ENCODE results near the gene TOP2A. TPM values are rescaled to one million over a fixed set of nuclear protein-coding genes. Genes with fewer than 3 reads are reported as not detected.

Gene TOP2A
- total RNA-seq, 1 donor from 2014 or later: 41.9 TPM

DNA sequence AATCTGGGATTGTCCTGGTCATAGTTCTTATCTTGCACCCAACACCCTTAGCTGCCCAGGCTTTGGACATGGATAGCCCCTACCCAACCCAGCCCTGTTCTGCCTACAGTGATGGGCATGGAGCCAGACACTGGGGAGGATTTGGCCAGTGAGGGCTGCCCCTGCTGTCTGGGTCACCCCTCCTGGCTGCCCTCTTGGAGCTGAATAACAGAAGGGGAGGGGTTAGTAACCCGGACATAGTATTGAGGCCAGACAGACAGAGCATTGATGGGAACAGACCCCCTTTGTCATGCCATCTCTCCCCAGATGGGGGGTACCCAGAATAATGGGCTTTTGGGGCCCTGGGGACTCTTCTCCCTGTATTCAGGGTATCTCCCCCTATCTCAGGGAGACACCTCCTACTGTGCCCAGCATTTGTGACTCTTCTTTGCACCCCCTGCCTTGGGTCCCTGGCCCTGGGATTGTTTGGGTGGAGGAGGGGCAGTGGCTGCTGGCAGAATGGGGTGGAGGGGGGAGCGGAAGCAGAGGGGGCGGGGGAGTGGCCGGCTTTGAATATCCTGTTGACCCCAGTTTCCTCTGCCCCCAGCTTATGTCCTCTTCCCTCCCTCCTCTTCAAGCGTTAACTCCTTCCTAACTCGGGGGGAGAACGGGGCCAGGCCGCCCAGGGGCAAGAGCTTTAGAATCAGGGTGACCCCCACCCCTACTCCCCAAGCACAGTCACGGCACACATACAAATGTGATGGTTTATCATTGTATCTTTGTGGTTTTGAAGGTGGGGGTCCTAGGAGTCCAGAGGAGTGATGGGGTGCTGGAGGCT is 70.2 kb downstream of the TOP2A start:
- H3K4me3 Mint-ChIP-seq (ENCODE audit: unreplicated experiment): no peak overlapping the region
- no peak for DNase-seq (ENCODE audit: extremely low spot score, unreplicated experiment)
- TF ChIP-seq, protein P1, sequence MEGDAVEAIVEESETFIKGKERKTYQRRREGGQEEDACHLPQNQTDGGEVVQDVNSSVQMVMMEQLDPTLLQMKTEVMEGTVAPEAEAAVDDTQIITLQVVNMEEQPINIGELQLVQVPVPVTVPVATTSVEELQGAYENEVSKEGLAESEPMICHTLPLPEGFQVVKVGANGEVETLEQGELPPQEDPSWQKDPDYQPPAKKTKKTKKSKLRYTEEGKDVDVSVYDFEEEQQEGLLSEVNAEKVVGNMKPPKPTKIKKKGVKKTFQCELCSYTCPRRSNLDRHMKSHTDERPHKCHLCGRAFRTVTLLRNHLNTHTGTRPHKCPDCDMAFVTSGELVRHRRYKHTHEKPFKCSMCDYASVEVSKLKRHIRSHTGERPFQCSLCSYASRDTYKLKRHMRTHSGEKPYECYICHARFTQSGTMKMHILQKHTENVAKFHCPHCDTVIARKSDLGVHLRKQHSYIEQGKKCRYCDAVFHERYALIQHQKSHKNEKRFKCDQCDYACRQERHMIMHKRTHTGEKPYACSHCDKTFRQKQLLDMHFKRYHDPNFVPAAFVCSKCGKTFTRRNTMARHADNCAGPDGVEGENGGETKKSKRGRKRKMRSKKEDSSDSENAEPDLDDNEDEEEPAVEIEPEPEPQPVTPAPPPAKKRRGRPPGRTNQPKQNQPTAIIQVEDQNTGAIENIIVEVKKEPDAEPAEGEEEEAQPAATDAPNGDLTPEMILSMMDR (IDR thresholded peaks at IDR 0.05): no peak

GRCh38 chr17:40346765-40347158 is 70.9 kb downstream of the TOP2A start:
- DNase-seq (ENCODE audit: extremely low spot score, unreplicated experiment): no peak
- Mint-ChIP-seq H3K9me3 (ENCODE audit: unreplicated experiment) (no peaks in the 10 kb centered on the region), H3K36me3 (ENCODE audit: unreplicated experiment) (peaks cover 17% of the 10 kb centered on the region), H3K27me3 (ENCODE audit: unreplicated experiment) (no peaks in the 10 kb centered on the region), H3K4me1 (ENCODE audit: unreplicated experiment) (peaks cover 76% of the 10 kb centered on the region), H3K27ac (ENCODE audit: unreplicated experiment) (peak overlapping the region; percentile 83), H3K4me3 (ENCODE audit: unreplicated experiment) (peak overlapping the region; percentile 22)
- TF ChIP-seq, protein P1 (IDR thresholded peaks at IDR 0.05): no peak

More for the DNA sequence above, 70.2 kb downstream of the TOP2A start:
- H3K9me3 Mint-ChIP-seq (ENCODE audit: unreplicated experiment): no peaks in the 10 kb centered on the region
- peaks cover 80% of the 10 kb centered on the region for H3K4me1 Mint-ChIP-seq (ENCODE audit: unreplicated experiment)
- H3K36me3 Mint-ChIP-seq (ENCODE audit: unreplicated experiment): peaks cover 23% of the 10 kb centered on the region
- no peaks in the 10 kb centered on the region for H3K27me3 Mint-ChIP-seq (ENCODE audit: unreplicated experiment)
- H3K27ac Mint-ChIP-seq (ENCODE audit: unreplicated experiment): peak overlapping the region; percentile 83

DNA sequence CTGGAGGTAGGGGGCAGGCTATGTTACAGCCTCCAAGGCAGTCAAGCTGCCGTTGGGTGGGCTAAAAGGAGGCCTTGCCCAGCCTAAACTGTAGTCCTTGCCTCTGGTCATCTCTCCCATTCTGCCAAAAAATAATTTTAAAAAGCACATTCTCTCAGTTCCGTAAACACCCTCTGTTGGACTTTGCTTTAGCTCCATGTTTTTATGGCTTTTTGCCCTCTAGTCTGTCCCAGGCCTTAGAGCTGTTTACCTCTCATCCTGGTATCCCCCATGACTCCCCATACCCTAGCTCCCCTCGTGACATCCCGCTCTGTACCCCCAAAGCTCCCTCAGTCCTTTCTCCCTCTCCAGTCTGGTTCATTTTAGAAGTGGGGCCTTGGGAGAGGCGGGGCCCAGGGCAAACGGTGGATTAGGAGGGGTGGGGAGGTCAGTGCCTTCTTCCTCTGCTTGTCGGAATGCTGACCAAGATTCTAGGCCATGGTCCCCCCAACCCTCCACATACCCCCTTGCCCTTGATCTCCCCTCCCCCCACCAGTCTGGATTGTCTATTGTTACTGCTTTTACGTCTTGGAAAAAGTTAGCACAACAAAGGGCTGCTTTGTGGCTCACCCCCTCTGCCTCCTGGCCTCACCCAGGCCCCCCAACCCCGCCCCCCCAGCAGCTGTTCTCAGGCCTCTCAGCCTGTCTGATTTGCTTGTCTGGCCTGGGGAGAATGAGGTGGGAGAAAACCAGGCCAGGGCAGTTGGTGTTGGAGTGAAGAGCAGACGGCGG is 71.5 kb downstream of the TOP2A start:
- Mint-ChIP-seq H3K4me1 (ENCODE audit: unreplicated experiment) (peaks cover 75% of the 10 kb centered on the region), H3K27me3 (ENCODE audit: unreplicated experiment) (no peaks in the 10 kb centered on the region), H3K4me3 (ENCODE audit: unreplicated experiment) (peak overlapping the region; percentile 78), H3K36me3 (ENCODE audit: unreplicated experiment) (peaks cover 14% of the 10 kb centered on the region), H3K9me3 (ENCODE audit: unreplicated experiment) (no peaks in the 10 kb centered on the region), H3K27ac (ENCODE audit: unreplicated experiment) (peak overlapping the region; percentile 83)
- no peak for DNase-seq (ENCODE audit: extremely low spot score, unreplicated experiment)
- TF ChIP-seq, protein P1 (IDR thresholded peaks at IDR 0.05): no peak

GRCh38 chr17:40345161-40345993 is 72.3 kb downstream of the TOP2A start:
- Mint-ChIP-seq H3K4me1 (ENCODE audit: unreplicated experiment) (peaks cover 82% of the 10 kb centered on the region), H3K4me3 (ENCODE audit: unreplicated experiment) (peak overlapping the region; percentile 78), H3K9me3 (ENCODE audit: unreplicated experiment) (no peaks in the 10 kb centered on the region), H3K27ac (ENCODE audit: unreplicated experiment) (peak overlapping the region; percentile 83), H3K27me3 (ENCODE audit: unreplicated experiment) (no peaks in the 10 kb centered on the region), H3K36me3 (ENCODE audit: unreplicated experiment) (peaks cover 16% of the 10 kb centered on the region)
- TF ChIP-seq, protein P1 (IDR thresholded peaks at IDR 0.05): no peak
- DNase-seq (ENCODE audit: extremely low spot score, unreplicated experiment): no peak
